A549 (cell line): ENCODE measurements around the gene AFF3. TPM values are rescaled to one million over a fixed set of nuclear protein-coding genes. Genes with fewer than 3 reads are reported as not detected.
"Not testable (repeated sequence)": the region's sequence is repeated elsewhere in the genome, so short reads cannot be mapped to it uniquely, and the experiment has no call there.

Experiments used
- ATAC-seq, 2 experiments: fragments of 200-7000 bp in 1 of 2; fragments of >200 bp in 1 of 2; cut with Nextera tagmentation in 1 of 2; cut with Tn5 transposase in 1 of 2; 3 replicates each; pipeline versions ENCODE4 v1.8.0 to v1.9.1; 2018 to 2020; ENCODE audit warnings: mild to moderate bottlenecking in 1 of 2, moderate library complexity in 1 of 2
- CTCF ChIA-PET: fragments of 300-600 bp; sonication (Branson Sonifier 250); formaldehyde crosslinking; extraction: SDS; loops from one replicate; lab custom pipeline; 2021; ENCODE audit warnings: antibody characterized with exemption, inconsistent platforms; lab: Yijun Ruan, JAX
- POLR2A ChIA-PET: fragments of 350-600 bp; formaldehyde crosslinking; extraction: SDS; loops from one replicate; lab custom pipeline; 2021; ENCODE audit warnings: antibody characterized with exemption, inconsistent platforms; lab: Yijun Ruan, JAX
- DNase-seq, 2 experiments: peaks; one replicate each; pipeline versions ENCODE4 v3.0.0 to v3.0.0-alpha.2; 2011 to 2016; ENCODE audit warnings: low read depth in 1 of 2, low spot score in 1 of 2
- FAIRE-seq: peaks from 2 replicates; lab custom pipeline; 2011; peaks lifted over from hg19 to GRCh38; lab: Jason Lieb, UNC
- H3K27ac ChIP-seq, 2 experiments: fragments of >200 bp; sonication (Bioruptor Twin); formaldehyde crosslinking; 3 replicates each; pipeline ENCODE4 v1.5.1; 2016 to 2017
- H3K4me1 ChIP-seq: fragments of >200 bp; sonication (Bioruptor Twin); formaldehyde crosslinking; 3 replicates; pipeline ENCODE4 v1.6.1; 2016
- H3K4me2 ChIP-seq: fragments of >200 bp; sonication (Bioruptor Twin); formaldehyde crosslinking; 3 replicates; pipeline ENCODE4 v1.6.1; 2016
- H3K4me3 ChIP-seq: fragments of >200 bp; sonication (Bioruptor Twin); formaldehyde crosslinking; 3 replicates; pipeline ENCODE4 v1.5.1; 2016
- H3K9me3 ChIP-seq: fragments of >200 bp; sonication (Bioruptor Twin); formaldehyde crosslinking; 3 replicates; pipeline ENCODE4 v1.6.1; 2016
- BCL3 ChIP-seq: fragments of >200 bp; sonication (Bioruptor Twin); formaldehyde crosslinking; IDR thresholded peaks from 3 replicates; pipeline ENCODE4 v1.6.1; 2016
- CHD2 ChIP-seq: fragments of 150-350 bp; IDR thresholded peaks from 2 replicates; pipeline ENCODE4 v1.6.1; 2014; ENCODE audit warnings: low read length; ENCODE audit not compliant: partially characterized antibody
- CTCF ChIP-seq: fragments of >200 bp; sonication (Bioruptor Twin); formaldehyde crosslinking; IDR thresholded peaks from 3 replicates; pipeline ENCODE4 v1.5.1; 2016
- EP300 ChIP-seq, 2 experiments: fragments of >200 bp; sonication (Bioruptor Twin); formaldehyde crosslinking; IDR thresholded peaks; 2 replicates in 1 of 2; 3 replicates in 1 of 2; pipeline ENCODE4 v1.6.1; 2016 to 2017
- FOSB ChIP-seq: fragments of 250-450 bp; sonication (Bioruptor Pico); IDR thresholded peaks from 2 replicates; pipeline ENCODE4 v1.5.0; 2020; ENCODE audit warnings: mild to moderate bottlenecking, moderate library complexity
- HEYL ChIP-seq: fragments of 250-450 bp; sonication (Bioruptor Pico); IDR thresholded peaks from 2 replicates; pipeline ENCODE4 v1.8.0; 2021; ENCODE audit warnings: mild to moderate bottlenecking, moderate library complexity
- HMGXB4 ChIP-seq: fragments of 250-450 bp; sonication (Bioruptor Pico); IDR thresholded peaks from 2 replicates; pipeline ENCODE4 v1.5.0; 2021; ENCODE audit warnings: mild to moderate bottlenecking, moderate library complexity, borderline replicate concordance
- HOXB13 ChIP-seq: fragments of 250-450 bp; sonication (Bioruptor Pico); IDR thresholded peaks from 2 replicates; pipeline ENCODE4 v1.5.0; 2020; ENCODE audit warnings: low read depth, mild to moderate bottlenecking, moderate library complexity
- JUNB ChIP-seq: fragments of >200 bp; sonication (Bioruptor Twin); formaldehyde crosslinking; IDR thresholded peaks from 2 replicates; pipeline ENCODE4 v1.6.1; 2016
- KDM5A ChIP-seq: fragments of 200-600 bp; sonication (generic); IDR thresholded peaks from 2 replicates; pipeline ENCODE4 v1.6.1; 2016; ENCODE audit warnings: antibody characterized with exemption, mild to moderate bottlenecking
- MAFK ChIP-seq: fragments of 450-650 bp; IDR thresholded peaks from 2 replicates; pipeline ENCODE4 v1.6.1; 2014; ENCODE audit not compliant: partially characterized antibody
- NFE2L2 ChIP-seq: fragments of 150-350 bp; conservative IDR thresholded peaks from 2 replicates; pipeline ENCODE4 v1.6.1; 2014; ENCODE audit warnings: low read length
- PBX3 ChIP-seq: IDR thresholded peaks from 2 replicates; pipeline ENCODE4 v1.6.1; 2012
- PHF8 ChIP-seq: fragments of 200-600 bp; sonication (generic); IDR thresholded peaks from 2 replicates; pipeline ENCODE4 v1.6.1; 2016; ENCODE audit warnings: low read depth, mild to moderate bottlenecking, antibody characterized with exemption, moderate library complexity, borderline replicate concordance
- POLR2AphosphoS2 ChIP-seq: conservative IDR thresholded peaks from 2 replicates; pipeline ENCODE4 v1.6.1; 2012; ENCODE audit warnings: low read length, improper control_type of control experiment, inconsistent platforms
- RAD21 ChIP-seq, 2 experiments: fragments of >200 bp in 1 of 2; sonication (Bioruptor Twin) in 1 of 2; formaldehyde crosslinking in 1 of 2; IDR thresholded peaks in 1 of 2; conservative IDR thresholded peaks in 1 of 2; 2 replicates in 1 of 2; 3 replicates in 1 of 2; pipeline ENCODE4 v1.6.1; 2012 to 2018; ENCODE audit warnings: inconsistent platforms in 1 of 2
- RCOR1 ChIP-seq: fragments of 150-350 bp; IDR thresholded peaks from 2 replicates; pipeline ENCODE4 v1.6.1; 2014; ENCODE audit warnings: antibody characterized with exemption, low read length, low read depth
- REST ChIP-seq: fragments of 200-600 bp; sonication (generic); IDR thresholded peaks from 2 replicates; pipeline ENCODE4 v1.6.1; 2016; ENCODE audit warnings: antibody characterized with exemption, mild to moderate bottlenecking, moderate library complexity
- SREBF2 ChIP-seq: fragments of 450-650 bp; IDR thresholded peaks from 2 replicates; pipeline ENCODE4 v1.6.1; 2014; ENCODE audit warnings: mild to moderate bottlenecking, moderate library complexity
- TFCP2L1 ChIP-seq: fragments of 250-450 bp; sonication (Bioruptor Pico); IDR thresholded peaks from 2 replicates; pipeline ENCODE4 v1.5.0; 2021; ENCODE audit warnings: mild to moderate bottlenecking
- ZNF302 ChIP-seq: fragments of 250-450 bp; sonication (Bioruptor Pico); IDR thresholded peaks from 2 replicates; pipeline ENCODE4 v1.9.0; 2021; ENCODE audit warnings: inconsistent platforms, mild to moderate bottlenecking, moderate library complexity
- WGBS: methylation state at CpG from one replicate; pipeline ENCODE4 v1.1.6; 2017; ENCODE audit errors: missing lambda C conversion rate; 5-methylcytosine and 5-hydroxymethylcytosine counted together
- polyA plus RNA-seq, 4 experiments: library from polyadenylated mRNA; depleted of rRNA in 3 of 4; stranded (reverse); fragments of >200 nt; fragmentation: RNase III in 1 of 4; extraction: RNeasy Plus Mini Kit Qiagen cat#74134 plus additional on column Dnase treatment in 1 of 4; gene quantifications; 2 replicates in 3 of 4; 3 replicates in 1 of 4; pipeline ENCODE4 v1.2.3, GENCODE V29; 2011 to 2017

The AFF3 gene
- polyA plus RNA-seq, 2 of the 4 experiments (the other 2 are of a cell fraction) = not detected

- Histone ChIP-seq H3K4me3 (no peak overlapping the region), H3K27ac (no peak overlapping the region), H3K4me1 (no peaks in the 10 kb centered on the region), H3K4me2 (no peak overlapping the region)
- 0% methylated on average over 1 of the region's 1 CpG for WGBS
- ATAC-seq = no peak
- TF ChIP-seq NFE2L2 (no peak), KDM5A (no peak), REST (no peak), SREBF2 (no peak), HMGXB4 (CRISPR knock-in tag) (no peak), MAFK (no peak), JUNB (no peak), PHF8 (no peak), CHD2 (no peak), HEYL (CRISPR knock-in tag) (no peak), CTCF (no peak), BCL3 (no peak)
- TF ChIP-seq, all 56 proteins: peak for 0
- ChIA-PET POLR2A (no interaction called here), CTCF (interaction anchor here (1.0 kb wide), 1 partner anchor 100 kb away, joined by 3 read pairs; no protein-coding TSS in a partner anchor)
- DNase-seq = no peak
- peaks cover 9% of the 10 kb centered on the region; the same call in 1 of the 3 replicates for H3K9me3 ChIP-seq
- no peak for FAIRE-seq
Measured at GRCh38 chr2:100160396-100160795, 18.0 kb upstream of the AFF3 start.

- DNase-seq, H3K4me3 ChIP-seq, H3K27ac ChIP-seq, CTCF ChIA-PET, H3K4me1 ChIP-seq, ATAC-seq, H3K4me2 ChIP-seq, FAIRE-seq, H3K9me3 ChIP-seq, POLR2A ChIA-PET: not testable (repeated sequence)
- WGBS = 30% methylated on average over 4 of the region's 4 CpGs
Measured at GRCh38 chr2:100151832-100152231, 9.4 kb upstream of the AFF3 start.

- ChIA-PET POLR2A (no interaction called here), CTCF (no interaction called here)
- 21% methylated on average over 3 of the region's 3 CpGs for WGBS
- Histone ChIP-seq H3K27ac (no peak overlapping the region), H3K4me2 (no peak overlapping the region), H3K4me3 (no peak overlapping the region), H3K9me3 (no peaks in the 10 kb centered on the region), H3K4me1 (no peaks in the 10 kb centered on the region)
- no peak for FAIRE-seq
- no peak for ATAC-seq
- DNase-seq = no peak
- no peak for TF ChIP-seq EP300 (IDR thresholded peaks at IDR 0.05)
- TF ChIP-seq ZNF302 (CRISPR knock-in tag) = no peak
- TF ChIP-seq RAD21 (conservative IDR thresholded peaks at IDR 0.05 in 1 of 2, IDR thresholded peaks at IDR 0.05 in 1 of 2) = no peak
- no peak for TF ChIP-seq FOSB (CRISPR knock-in tag)
- TF ChIP-seq RCOR1 = no peak
- TF ChIP-seq POLR2AphosphoS2 = no peak
- TF ChIP-seq NFE2L2 = no peak
- no peak for TF ChIP-seq PBX3
- TF ChIP-seq HEYL (CRISPR knock-in tag) = no peak
- TF ChIP-seq HOXB13 = no peak
- TF ChIP-seq TFCP2L1 (CRISPR knock-in tag) = no peak
- TF ChIP-seq CTCF = no peak
Measured at GRCh38 chr2:100151310-100151709, 8.9 kb upstream of the AFF3 start.
